A549 (cell line): ENCODE measurements around the gene AK1. TPM values are rescaled to one million over a fixed set of nuclear protein-coding genes. Genes with fewer than 3 reads are reported as not detected.

Source experiments
- ATAC-seq, 2 experiments: fragments of 200-7000 bp in 1 of 2; fragments of >200 bp in 1 of 2; cut with Nextera tagmentation in 1 of 2; cut with Tn5 transposase in 1 of 2; 3 replicates each; pipeline versions ENCODE4 v1.8.0 to v1.9.1; 2018 to 2020; ENCODE audit warnings: mild to moderate bottlenecking in 1 of 2, moderate library complexity in 1 of 2
- CTCF ChIA-PET: fragments of 300-600 bp; sonication (Branson Sonifier 250); formaldehyde crosslinking; extraction: SDS; loops from one replicate; lab custom pipeline; 2021; ENCODE audit warnings: antibody characterized with exemption, inconsistent platforms; lab: Yijun Ruan, JAX
- POLR2A ChIA-PET: fragments of 350-600 bp; formaldehyde crosslinking; extraction: SDS; loops from one replicate; lab custom pipeline; 2021; ENCODE audit warnings: antibody characterized with exemption, inconsistent platforms; lab: Yijun Ruan, JAX
- DNase-seq, 2 experiments: peaks; one replicate each; pipeline versions ENCODE4 v3.0.0 to v3.0.0-alpha.2; 2011 to 2016; ENCODE audit warnings: low read depth in 1 of 2, low spot score in 1 of 2
- FAIRE-seq: peaks from 2 replicates; lab custom pipeline; 2011; peaks lifted over from hg19 to GRCh38; lab: Jason Lieb, UNC
- H3K27ac ChIP-seq, 2 experiments: fragments of >200 bp; sonication (Bioruptor Twin); formaldehyde crosslinking; 3 replicates each; pipeline ENCODE4 v1.5.1; 2016 to 2017
- H3K4me1 ChIP-seq: fragments of >200 bp; sonication (Bioruptor Twin); formaldehyde crosslinking; 3 replicates; pipeline ENCODE4 v1.6.1; 2016
- H3K4me2 ChIP-seq: fragments of >200 bp; sonication (Bioruptor Twin); formaldehyde crosslinking; 3 replicates; pipeline ENCODE4 v1.6.1; 2016
- H3K4me3 ChIP-seq: fragments of >200 bp; sonication (Bioruptor Twin); formaldehyde crosslinking; 3 replicates; pipeline ENCODE4 v1.5.1; 2016
- H3K9me3 ChIP-seq: fragments of >200 bp; sonication (Bioruptor Twin); formaldehyde crosslinking; 3 replicates; pipeline ENCODE4 v1.6.1; 2016
- CBX8 ChIP-seq: fragments of 200-600 bp; sonication (generic); IDR thresholded peaks from 2 replicates; pipeline ENCODE4 v1.6.1; 2016
- CEBPB ChIP-seq, 2 experiments: fragments of >200 bp in 1 of 2; sonication (Bioruptor Twin) in 1 of 2; formaldehyde crosslinking in 1 of 2; IDR thresholded peaks; 2 replicates each; pipeline ENCODE4 v1.6.1; 2012 to 2016
- CHD2 ChIP-seq: fragments of 150-350 bp; IDR thresholded peaks from 2 replicates; pipeline ENCODE4 v1.6.1; 2014; ENCODE audit warnings: low read length; ENCODE audit not compliant: partially characterized antibody
- EP300 ChIP-seq, 2 experiments: fragments of >200 bp; sonication (Bioruptor Twin); formaldehyde crosslinking; IDR thresholded peaks; 2 replicates in 1 of 2; 3 replicates in 1 of 2; pipeline ENCODE4 v1.6.1; 2016 to 2017
- FOSB ChIP-seq: fragments of 250-450 bp; sonication (Bioruptor Pico); IDR thresholded peaks from 2 replicates; pipeline ENCODE4 v1.5.0; 2020; ENCODE audit warnings: mild to moderate bottlenecking, moderate library complexity
- GATA3 ChIP-seq: IDR thresholded peaks from 2 replicates; pipeline ENCODE4 v1.6.1; 2012; ENCODE audit warnings: borderline replicate concordance
- HDAC2 ChIP-seq: fragments of 200-600 bp; sonication (generic); IDR thresholded peaks from 2 replicates; pipeline ENCODE4 v1.6.1; 2016
- HOXA7 ChIP-seq: fragments of 250-450 bp; sonication (Bioruptor Pico); IDR thresholded peaks from 2 replicates; pipeline ENCODE4 v1.5.0; 2020; ENCODE audit warnings: mild to moderate bottlenecking, moderate library complexity
- HOXB5 ChIP-seq: fragments of 250-450 bp; sonication (Bioruptor Pico); IDR thresholded peaks from 2 replicates; pipeline ENCODE4 v1.5.0; 2020; ENCODE audit warnings: mild to moderate bottlenecking, moderate library complexity
- MYC ChIP-seq: IDR thresholded peaks from 2 replicates; pipeline ENCODE4 v1.6.1; 2012; ENCODE audit warnings: mild to moderate bottlenecking, inconsistent platforms, low read length, improper control_type of control experiment, borderline replicate concordance
- NPAS2 ChIP-seq: fragments of 250-450 bp; sonication (Bioruptor Pico); IDR thresholded peaks from 2 replicates; pipeline ENCODE4 v1.8.0; 2022; ENCODE audit warnings: mild to moderate bottlenecking, moderate library complexity, borderline replicate concordance
- POLR2A ChIP-seq: IDR thresholded peaks from 2 replicates; pipeline ENCODE4 v1.6.1; 2012; ENCODE audit warnings: mild to moderate bottlenecking, low read length
- RAD21 ChIP-seq, 2 experiments: fragments of >200 bp in 1 of 2; sonication (Bioruptor Twin) in 1 of 2; formaldehyde crosslinking in 1 of 2; IDR thresholded peaks in 1 of 2; conservative IDR thresholded peaks in 1 of 2; 2 replicates in 1 of 2; 3 replicates in 1 of 2; pipeline ENCODE4 v1.6.1; 2012 to 2018; ENCODE audit warnings: inconsistent platforms in 1 of 2
- RARB ChIP-seq: fragments of 250-450 bp; sonication (Bioruptor Pico); IDR thresholded peaks from 2 replicates; pipeline ENCODE4 v1.8.0; 2021; ENCODE audit warnings: mild to moderate bottlenecking, moderate library complexity
- RNF2 ChIP-seq: fragments of 200-600 bp; sonication (generic); IDR thresholded peaks from 2 replicates; pipeline ENCODE4 v1.6.1; 2016; ENCODE audit warnings: low read depth, mild to moderate bottlenecking, antibody characterized with exemption, moderate library complexity, borderline replicate concordance
- TFCP2L1 ChIP-seq: fragments of 250-450 bp; sonication (Bioruptor Pico); IDR thresholded peaks from 2 replicates; pipeline ENCODE4 v1.5.0; 2021; ENCODE audit warnings: mild to moderate bottlenecking
- ZSCAN20 ChIP-seq: fragments of 250-450 bp; sonication (Bioruptor Pico); IDR thresholded peaks from 2 replicates; pipeline ENCODE4 v1.8.0; 2022; ENCODE audit warnings: mild to moderate bottlenecking, moderate library complexity
- WGBS: methylation state at CpG from one replicate; pipeline ENCODE4 v1.1.6; 2017; ENCODE audit errors: missing lambda C conversion rate; 5-methylcytosine and 5-hydroxymethylcytosine counted together
- polyA plus RNA-seq, 4 experiments: library from polyadenylated mRNA; depleted of rRNA in 3 of 4; stranded (reverse); fragments of >200 nt; fragmentation: RNase III in 1 of 4; extraction: RNeasy Plus Mini Kit Qiagen cat#74134 plus additional on column Dnase treatment in 1 of 4; gene quantifications; 2 replicates in 3 of 4; 3 replicates in 1 of 4; pipeline ENCODE4 v1.2.3, GENCODE V29; 2011 to 2017
- TF ChIP-seq, protein P1 (sequence below): fragments of 250-450 bp; sonication (Bioruptor Pico); IDR thresholded peaks from 2 replicates; pipeline ENCODE4 v1.5.0; 2020; ENCODE audit warnings: low read depth, mild to moderate bottlenecking, moderate library complexity
- TF ChIP-seq, protein P2 (sequence below): IDR thresholded peaks from 2 replicates; pipeline ENCODE4 v1.6.1; 2012
- TF ChIP-seq, protein P3 (sequence below): IDR thresholded peaks from 2 replicates; pipeline ENCODE4 v1.6.1; 2012

The AK1 gene
- polyA plus RNA-seq, 2 of the 4 experiments (the other 2 are of a cell fraction) = 30.0 to 31.9 TPM

DNA sequence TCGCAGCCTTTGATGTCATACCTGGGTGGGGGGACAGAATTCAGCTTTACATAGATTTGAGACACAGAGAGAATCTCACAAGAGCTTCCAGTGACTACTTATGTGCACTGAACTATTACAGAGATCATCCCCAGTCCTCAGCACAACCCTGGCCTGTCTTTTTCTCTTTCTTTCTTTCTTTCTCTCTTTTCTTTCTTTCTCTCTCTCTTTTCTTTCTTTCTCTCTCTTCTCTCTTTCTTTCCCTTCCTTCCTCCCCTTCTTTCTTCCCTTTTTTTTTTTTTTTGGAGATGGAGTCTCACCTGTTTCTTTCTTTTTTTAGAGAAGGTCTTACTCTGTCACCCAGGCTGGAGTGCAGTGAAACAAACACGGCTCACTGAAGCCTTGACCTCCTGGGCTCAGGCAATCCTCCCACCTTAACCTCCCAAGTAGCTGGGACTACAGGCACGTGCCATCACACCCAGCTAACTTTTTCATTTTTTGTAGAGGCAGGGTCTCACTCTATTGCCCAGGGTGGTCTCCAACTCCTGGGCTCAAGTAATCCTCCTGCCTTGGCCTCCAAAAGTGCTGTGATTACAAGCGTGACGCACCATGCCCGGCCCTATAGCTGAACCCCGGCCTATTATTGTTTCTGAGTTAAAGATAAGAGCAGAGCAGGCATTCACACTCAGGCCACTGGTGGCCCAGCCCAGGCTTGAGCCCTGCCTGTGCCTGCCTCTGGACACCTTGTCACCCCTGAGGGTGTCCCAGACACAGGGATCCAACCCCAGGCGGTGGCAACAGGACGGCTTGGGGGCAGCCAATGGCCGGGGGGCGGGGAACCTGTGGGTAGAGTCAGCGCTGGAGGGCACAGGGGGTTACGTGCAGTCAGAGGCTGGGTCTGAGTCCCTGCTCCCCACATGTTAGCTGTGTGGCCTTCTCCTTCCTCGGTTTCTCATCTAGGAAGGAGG is 48.8 kb upstream of the AK1 start:
- 88% methylated on average over 10 of the region's 14 CpGs for WGBS
- TF ChIP-seq RNF2 = no peak
- TF ChIP-seq HOXA7 (CRISPR knock-in tag) = no peak
- no peak for TF ChIP-seq NPAS2 (CRISPR knock-in tag)
- no peak for TF ChIP-seq CEBPB (IDR thresholded peaks at IDR 0.05)
- no peak for TF ChIP-seq RARB
- TF ChIP-seq, protein P1, sequence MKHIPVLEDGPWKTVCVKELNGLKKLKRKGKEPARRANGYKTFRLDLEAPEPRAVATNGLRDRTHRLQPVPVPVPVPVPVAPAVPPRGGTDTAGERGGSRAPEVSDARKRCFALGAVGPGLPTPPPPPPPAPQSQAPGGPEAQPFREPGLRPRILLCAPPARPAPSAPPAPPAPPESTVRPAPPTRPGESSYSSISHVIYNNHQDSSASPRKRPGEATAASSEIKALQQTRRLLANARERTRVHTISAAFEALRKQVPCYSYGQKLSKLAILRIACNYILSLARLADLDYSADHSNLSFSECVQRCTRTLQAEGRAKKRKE (CRISPR knock-in tag) = no peak
- no peak for TF ChIP-seq HOXB5 (CRISPR knock-in tag)
- no peak for TF ChIP-seq MYC
- TF ChIP-seq CBX8 = no peak
- TF ChIP-seq, protein P2, sequence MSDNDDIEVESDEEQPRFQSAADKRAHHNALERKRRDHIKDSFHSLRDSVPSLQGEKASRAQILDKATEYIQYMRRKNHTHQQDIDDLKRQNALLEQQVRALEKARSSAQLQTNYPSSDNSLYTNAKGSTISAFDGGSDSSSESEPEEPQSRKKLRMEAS = no peak
- TF ChIP-seq ZSCAN20 (CRISPR knock-in tag) = no peak
- TF ChIP-seq EP300 (IDR thresholded peaks at IDR 0.05) = no peak
- no peak for TF ChIP-seq CHD2
- no peak for TF ChIP-seq POLR2A
- no peak for TF ChIP-seq GATA3
- TF ChIP-seq FOSB = no peak
- TF ChIP-seq, protein P3, sequence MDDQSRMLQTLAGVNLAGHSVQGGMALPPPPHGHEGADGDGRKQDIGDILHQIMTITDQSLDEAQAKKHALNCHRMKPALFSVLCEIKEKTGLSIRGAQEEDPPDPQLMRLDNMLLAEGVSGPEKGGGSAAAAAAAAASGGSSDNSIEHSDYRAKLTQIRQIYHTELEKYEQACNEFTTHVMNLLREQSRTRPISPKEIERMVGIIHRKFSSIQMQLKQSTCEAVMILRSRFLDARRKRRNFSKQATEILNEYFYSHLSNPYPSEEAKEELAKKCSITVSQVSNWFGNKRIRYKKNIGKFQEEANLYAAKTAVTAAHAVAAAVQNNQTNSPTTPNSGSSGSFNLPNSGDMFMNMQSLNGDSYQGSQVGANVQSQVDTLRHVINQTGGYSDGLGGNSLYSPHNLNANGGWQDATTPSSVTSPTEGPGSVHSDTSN = no peak
- TF ChIP-seq TFCP2L1 (CRISPR knock-in tag) = no peak
- Histone ChIP-seq H3K9me3 (no peaks in the 10 kb centered on the region), H3K4me1 (peaks cover 43% of the 10 kb centered on the region), H3K4me3 (no peak overlapping the region), H3K27ac (peak overlapping the region in 1 of 2 experiments; percentile 49; a peak in 2 of 6 replicates), H3K4me2 (no peak overlapping the region)
- ChIA-PET CTCF (interaction anchor here (0.8 to 1.5 kb wide), 4 partner anchors 17 to 336 kb away, joined by 3 to 4 read pairs (median 4); partner anchors contain the start of gene TOR2A), POLR2A (interaction anchor here (0.8 kb wide), 1 partner anchor 55 kb away, joined by 5 read pairs; the partner anchor contains the start of gene EEIG1)
- no peak for DNase-seq
- ATAC-seq = no peak
- FAIRE-seq = no peak

DNA sequence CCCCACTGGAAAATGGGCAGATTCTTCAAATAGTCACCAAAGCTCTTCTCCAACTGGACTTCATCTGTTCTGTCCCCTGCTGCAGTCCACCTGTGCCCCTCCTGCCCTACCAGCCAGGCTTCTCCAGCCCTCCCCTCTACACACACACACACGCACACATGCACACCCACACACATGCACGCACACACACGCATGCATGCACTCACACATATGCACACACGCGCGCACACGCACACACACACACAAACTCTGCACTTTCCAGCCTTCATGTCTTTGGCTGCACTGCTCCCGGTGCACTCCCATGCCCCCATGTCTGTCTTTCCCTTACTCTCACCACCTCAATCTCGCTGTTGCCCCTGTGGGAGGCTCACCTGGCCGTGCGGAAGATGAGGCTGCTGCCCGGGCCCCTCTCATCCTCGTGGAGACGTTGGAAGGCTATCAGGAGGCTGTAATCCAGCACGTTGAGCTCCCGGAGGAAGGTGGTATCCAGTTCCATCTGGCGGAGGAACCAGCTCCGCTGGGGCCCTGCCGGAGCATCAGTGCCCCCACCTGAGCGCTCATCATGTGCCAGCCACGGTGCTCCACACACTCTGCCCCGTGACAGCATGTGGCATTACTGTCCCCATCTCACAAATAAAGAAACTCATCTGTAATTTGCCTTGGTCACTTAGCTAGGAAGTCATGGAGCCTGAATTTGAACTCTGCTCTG is 47.4 kb upstream of the AK1 start:
- FAIRE-seq (no peak), ATAC-seq (no peak), DNase-seq (no peak)
- peaks cover 50% of the 10 kb centered on the region for H3K4me1 ChIP-seq
- CTCF ChIA-PET = interaction anchor here (1.1 to 7.0 kb wide), 6 partner anchors 139 to 710 kb away, joined by 3 to 83 read pairs (median 4); partner anchors contain the start of genes CDK9 and TOR2A
- H3K4me3 ChIP-seq = no peak overlapping the region
- 92% methylated on average over 18 of the region's 22 CpGs for WGBS
- no peak overlapping the region for H3K4me2 ChIP-seq
- TF ChIP-seq RAD21 (conservative IDR thresholded peaks at IDR 0.05 in 1 of 2, IDR thresholded peaks at IDR 0.05 in 1 of 2) = no peak
- no peak for TF ChIP-seq HOXA7 (CRISPR knock-in tag)
- no peak for TF ChIP-seq HDAC2
- H3K9me3 ChIP-seq = no peaks in the 10 kb centered on the region
- peak overlapping the region in 1 of 2 experiments; percentile 79; a peak in 2 of 6 replicates for H3K27ac ChIP-seq
- POLR2A ChIA-PET = interaction anchor here (0.6 kb wide), 1 partner anchor 496 kb away, joined by 3 read pairs; the partner anchor contains the start of gene CERCAM
